Measurements from ENCODE around the gene LRRC14B. TPM values are rescaled to one million over a fixed set of nuclear protein-coding genes. Genes with fewer than 3 reads are reported as not detected.

LRRC14B gene
- total RNA-seq, 6 experiments from 2014 or later = not detected

DNA sequence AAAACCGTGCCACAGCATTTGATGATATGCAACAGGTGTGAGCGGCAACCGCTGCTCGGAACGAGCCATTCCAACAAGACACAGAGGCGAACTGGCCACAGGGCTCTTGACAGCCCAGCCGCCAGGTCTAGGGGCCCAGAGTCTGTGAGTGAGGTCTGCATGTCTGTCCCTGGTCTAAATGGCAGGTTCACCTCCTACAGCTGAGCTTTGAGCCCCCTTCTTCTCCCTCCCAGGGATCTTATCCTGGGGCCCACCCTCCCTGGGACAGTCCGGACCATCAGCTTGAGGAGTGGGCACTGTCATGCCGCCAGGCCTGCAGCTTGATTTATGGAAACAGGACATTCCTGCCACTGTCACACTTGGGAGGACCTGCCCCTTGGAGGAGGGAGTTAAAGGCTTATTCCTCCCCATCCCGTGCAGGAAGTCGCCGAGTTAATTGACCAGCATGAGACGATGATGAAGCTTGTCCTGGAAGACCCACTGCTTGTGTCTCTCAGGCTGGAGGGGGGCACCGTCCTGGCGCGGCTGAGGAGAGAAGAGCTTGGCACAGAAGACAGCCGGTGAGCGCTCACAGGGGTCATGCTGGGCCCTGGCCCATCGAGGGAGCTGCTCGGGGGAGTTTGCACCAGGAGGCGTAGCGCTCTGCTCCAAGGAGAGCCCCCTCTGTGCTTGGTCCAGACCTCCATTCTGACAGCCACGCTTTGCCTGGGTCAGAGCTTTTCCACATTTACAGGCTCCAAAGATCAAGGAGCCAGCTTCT lies 35.5 kb upstream of the LRRC14B start:
- no peaks in the 10 kb centered on the region for H3K9me3 ChIP-seq
- H3K4me3 ChIP-seq = no peak overlapping the region
- H3K27ac ChIP-seq = no peak overlapping the region
- TF ChIP-seq, protein P1, sequence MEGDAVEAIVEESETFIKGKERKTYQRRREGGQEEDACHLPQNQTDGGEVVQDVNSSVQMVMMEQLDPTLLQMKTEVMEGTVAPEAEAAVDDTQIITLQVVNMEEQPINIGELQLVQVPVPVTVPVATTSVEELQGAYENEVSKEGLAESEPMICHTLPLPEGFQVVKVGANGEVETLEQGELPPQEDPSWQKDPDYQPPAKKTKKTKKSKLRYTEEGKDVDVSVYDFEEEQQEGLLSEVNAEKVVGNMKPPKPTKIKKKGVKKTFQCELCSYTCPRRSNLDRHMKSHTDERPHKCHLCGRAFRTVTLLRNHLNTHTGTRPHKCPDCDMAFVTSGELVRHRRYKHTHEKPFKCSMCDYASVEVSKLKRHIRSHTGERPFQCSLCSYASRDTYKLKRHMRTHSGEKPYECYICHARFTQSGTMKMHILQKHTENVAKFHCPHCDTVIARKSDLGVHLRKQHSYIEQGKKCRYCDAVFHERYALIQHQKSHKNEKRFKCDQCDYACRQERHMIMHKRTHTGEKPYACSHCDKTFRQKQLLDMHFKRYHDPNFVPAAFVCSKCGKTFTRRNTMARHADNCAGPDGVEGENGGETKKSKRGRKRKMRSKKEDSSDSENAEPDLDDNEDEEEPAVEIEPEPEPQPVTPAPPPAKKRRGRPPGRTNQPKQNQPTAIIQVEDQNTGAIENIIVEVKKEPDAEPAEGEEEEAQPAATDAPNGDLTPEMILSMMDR (IDR thresholded peaks at IDR 0.05) = no peak
- no peak for TF ChIP-seq POLR2A (IDR thresholded peaks at IDR 0.05)
- no peaks in the 10 kb centered on the region for H3K27me3 ChIP-seq
- no peak for DNase-seq
- intact Hi-C loops (cut with DNase I) = no loop called here
- H3K4me1 ChIP-seq = no peaks in the 10 kb centered on the region
- ATAC-seq = no peak
- 85% methylated on average over 6 of the region's 23 CpGs for WGBS (ENCODE audit: insufficient coverage, low coverage, low lambda C conversion rate, missing lambda C conversion rate)
- no peaks in the 10 kb centered on the region for H3K36me3 ChIP-seq

DNA sequence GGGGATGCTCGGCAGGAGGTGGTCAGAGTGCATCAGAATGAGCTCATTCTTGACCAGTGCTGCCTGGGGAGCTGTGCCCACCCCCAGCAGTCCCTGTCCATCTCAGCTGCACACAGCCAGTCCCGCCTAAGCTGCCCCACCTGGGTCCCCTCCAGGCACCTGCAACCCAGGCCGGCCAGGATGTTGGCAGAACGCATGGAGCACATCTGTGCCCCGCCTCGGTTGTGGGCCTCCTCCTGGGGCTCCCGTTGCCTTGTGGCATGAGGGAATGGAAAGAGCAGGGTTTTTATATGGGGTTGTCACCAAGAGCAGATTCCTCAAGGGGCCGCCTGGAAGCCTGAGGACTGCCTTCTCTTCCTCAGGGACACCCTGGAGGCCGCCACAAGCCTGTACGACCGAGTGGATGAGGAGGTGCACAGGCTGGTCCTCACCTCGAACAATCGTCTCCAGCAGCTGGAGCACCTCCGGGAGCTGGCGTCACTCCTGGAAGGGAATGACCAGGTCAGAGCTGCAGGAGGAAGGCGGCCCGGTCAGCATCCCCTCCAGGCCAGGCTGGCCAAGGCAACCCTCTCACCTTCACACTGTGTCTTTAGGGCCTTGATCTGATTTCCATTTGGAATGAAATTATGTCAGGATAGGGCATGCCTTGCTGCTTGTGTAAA lies 34.8 kb upstream of the LRRC14B start:
- Histone ChIP-seq H3K27me3 (no peaks in the 10 kb centered on the region), H3K9me3 (no peaks in the 10 kb centered on the region), H3K36me3 (no peaks in the 10 kb centered on the region), H3K4me3 (no peak overlapping the region), H3K27ac (no peak overlapping the region), H3K4me1 (no peaks in the 10 kb centered on the region)
- no peak for TF ChIP-seq POLR2A (IDR thresholded peaks at IDR 0.05)
- TF ChIP-seq, protein P1 (IDR thresholded peaks at IDR 0.05) = no peak
- WGBS (ENCODE audit: insufficient coverage, low coverage, low lambda C conversion rate, missing lambda C conversion rate) = 71% methylated on average over 4 of the region's 17 CpGs
- ATAC-seq (peak in 1 of 4 donors; percentile 16), DNase-seq (peak in 1 of 3 donors; percentile 39)
- intact Hi-C loops (cut with DNase I) = no loop called here

DNA sequence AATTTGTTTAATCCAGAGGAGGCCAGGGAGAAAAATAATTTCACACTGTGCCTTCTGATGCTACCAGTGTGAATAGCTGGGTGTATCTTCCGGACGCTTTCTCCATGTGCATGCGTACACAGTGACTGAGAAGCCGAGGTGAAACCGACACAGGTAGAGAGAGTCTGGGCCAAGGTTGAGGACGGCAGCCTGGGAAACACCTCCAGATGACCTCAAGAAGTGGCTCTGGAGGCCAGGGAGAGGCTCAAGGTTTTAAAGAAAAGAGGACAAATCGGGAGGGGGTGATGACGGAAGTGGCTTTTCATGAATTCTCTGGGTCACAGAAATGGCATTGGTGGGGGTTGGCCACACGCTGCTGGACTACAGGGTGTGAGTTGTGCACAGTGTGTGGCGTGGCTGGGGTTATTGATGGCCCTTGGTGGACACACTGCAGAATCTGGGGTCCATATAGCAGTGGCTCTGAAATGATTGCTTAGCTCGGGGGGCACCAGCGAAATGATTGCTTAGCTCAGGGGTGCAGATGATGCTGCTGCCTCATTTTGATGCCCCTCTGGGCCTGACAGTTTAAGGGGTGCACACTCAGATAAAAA lies 34.1 kb upstream of the LRRC14B start:
- intact Hi-C loops (cut with DNase I) = no loop called here
- no peaks in the 10 kb centered on the region for H3K36me3 ChIP-seq
- DNase-seq = no peak
- ATAC-seq = no peak
- H3K27me3 ChIP-seq = no peaks in the 10 kb centered on the region
- H3K4me3 ChIP-seq = no peak overlapping the region
- TF ChIP-seq POLR2A (IDR thresholded peaks at IDR 0.05) = no peak
- no peaks in the 10 kb centered on the region for H3K9me3 ChIP-seq
- no peak overlapping the region for H3K27ac ChIP-seq
- 85% methylated on average over 12 of the region's 12 CpGs for WGBS (ENCODE audit: insufficient coverage, low coverage, low lambda C conversion rate, missing lambda C conversion rate)
- H3K4me1 ChIP-seq = no peaks in the 10 kb centered on the region

DNA sequence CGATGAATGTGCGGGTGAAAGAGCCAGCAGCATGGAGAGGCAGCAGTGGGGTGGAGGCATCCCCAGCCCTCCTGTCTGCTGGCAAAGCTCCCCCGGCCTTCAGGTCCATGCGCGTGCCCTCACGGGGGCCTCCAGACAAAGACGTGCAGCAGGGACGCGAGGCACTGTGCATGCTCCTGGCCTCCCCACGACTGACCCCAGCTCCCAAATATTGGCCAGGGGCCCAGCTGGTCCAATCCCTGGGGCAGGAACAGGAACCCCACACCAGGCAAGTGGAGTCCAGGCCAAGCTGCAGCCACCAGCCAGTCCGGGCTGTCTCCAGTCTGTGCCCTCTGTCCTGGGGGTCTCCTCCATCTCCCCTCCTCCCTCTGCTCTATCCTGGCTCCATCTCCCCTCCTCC lies 33.5 kb upstream of the LRRC14B start:
- no peak overlapping the region for H3K4me3 ChIP-seq
- 92% methylated on average over 4 of the region's 11 CpGs for WGBS (ENCODE audit: insufficient coverage, low coverage, low lambda C conversion rate, missing lambda C conversion rate)
- H3K9me3 ChIP-seq = no peaks in the 10 kb centered on the region
- intact Hi-C loops (cut with DNase I) = no loop called here
- no peak overlapping the region for H3K27ac ChIP-seq
- ATAC-seq (no peak), DNase-seq (peak in 1 of 3 donors; percentile 44)
- no peaks in the 10 kb centered on the region for H3K4me1 ChIP-seq
- no peak for TF ChIP-seq POLR2A (IDR thresholded peaks at IDR 0.05)
- TF ChIP-seq, protein P1 (IDR thresholded peaks at IDR 0.05) = no peak
- H3K36me3 ChIP-seq = no peaks in the 10 kb centered on the region
- no peaks in the 10 kb centered on the region for H3K27me3 ChIP-seq

Data from right lobe of liver (tissue), 6 donors.